HG03442 (cell line): ENCODE results near the gene HAUS8.

Experiments
- ATAC-seq: cut with Tn5 transposase; IDR thresholded peaks from one replicate; pipeline ENCODE4 v1.9.1; 2021; ENCODE audit warnings: mild to moderate bottlenecking, moderate library complexity; ENCODE audit not compliant: unreplicated experiment

HAUS8 gene

DNA sequence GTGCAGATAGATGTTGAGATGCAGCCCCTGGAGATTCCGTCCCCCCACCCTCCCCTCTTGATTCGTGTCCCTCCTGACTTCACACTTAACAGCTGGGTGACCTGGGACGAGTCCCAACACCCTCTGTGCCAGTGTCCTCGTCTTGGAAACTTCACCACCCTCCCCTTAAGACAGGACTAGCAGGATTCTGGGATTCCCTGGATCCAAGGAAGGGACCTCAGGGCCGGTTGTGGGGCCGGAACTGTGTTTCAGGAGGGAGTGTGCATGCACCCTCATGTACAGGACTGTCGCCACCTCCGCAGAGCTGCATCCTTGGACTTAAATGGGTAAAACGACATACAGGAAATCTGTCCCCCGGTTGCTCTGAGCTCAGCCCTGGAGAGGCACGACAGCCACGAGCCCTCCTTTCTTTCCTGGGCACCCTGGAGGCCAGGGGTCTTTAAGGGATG, 1.3 kb upstream of the HAUS8 start:
- ATAC-seq = no peak

GRCh38 chr19:17075864-17076542, 751 bp upstream of the HAUS8 start:
- ATAC-seq = no peak

GRCh38 chr19:17074634-17075034, 618 bp downstream of the HAUS8 start:
- no peak for ATAC-seq

DNA sequence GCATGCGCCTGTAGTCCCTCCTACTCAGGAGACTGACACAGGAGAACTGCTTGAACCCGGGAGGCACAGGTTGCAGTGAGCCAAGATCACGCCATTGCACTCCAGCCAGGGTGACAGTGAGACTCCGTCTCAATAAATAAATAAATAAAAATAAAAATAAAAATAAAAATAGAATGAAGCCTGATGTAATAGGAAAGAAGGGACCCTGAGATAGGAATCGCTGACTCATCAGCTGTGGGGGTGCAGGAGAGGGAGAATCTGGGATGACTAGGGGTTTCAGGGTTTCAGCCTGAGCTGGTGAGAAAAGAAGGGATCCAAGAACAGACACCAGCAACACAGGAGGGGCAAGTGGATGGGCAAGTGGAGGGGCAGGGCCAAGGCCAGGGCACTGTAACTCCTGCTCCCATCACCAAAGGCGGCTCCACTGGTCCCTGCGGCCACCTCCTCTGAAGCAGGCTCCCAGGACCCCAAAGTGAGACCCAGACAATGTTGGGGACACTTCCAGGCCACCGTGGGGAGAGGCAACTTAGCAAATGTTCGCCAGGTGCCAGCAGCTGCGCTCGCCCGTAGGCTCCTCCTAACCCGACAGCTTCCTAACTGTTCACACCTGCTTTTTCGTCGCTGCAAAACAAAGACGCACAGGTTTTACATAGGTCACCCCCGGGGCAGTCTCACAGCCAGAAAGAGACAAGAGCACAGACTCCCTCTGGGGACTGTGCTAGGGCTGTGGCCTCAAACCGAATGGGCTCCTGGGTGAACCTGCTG, 1.2 kb downstream of the HAUS8 start:
- ATAC-seq = no peak

GRCh38 chr19:17070912-17071311, 4.3 kb downstream of the HAUS8 start:
- no peak for ATAC-seq

DNA sequence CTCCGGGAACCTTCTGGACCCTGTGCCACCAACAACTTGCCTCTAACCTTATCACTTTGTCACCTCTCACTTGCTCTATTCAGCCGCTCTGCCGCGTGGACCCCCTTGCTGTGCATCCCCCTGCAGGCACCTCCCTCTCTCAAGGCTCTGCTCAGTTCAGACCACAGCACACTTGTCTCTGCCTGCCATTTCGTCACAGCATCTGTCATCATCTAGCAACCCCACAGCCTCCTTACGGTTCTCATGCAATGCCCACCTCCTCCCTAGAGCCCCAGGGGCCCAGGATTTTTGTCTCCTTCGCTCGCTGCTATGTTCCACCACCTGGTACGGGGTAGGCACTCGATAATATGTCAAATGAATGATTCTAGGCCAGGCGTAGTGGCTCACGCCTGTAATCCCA, 4.8 kb downstream of the HAUS8 start:
- no peak for ATAC-seq

DNA sequence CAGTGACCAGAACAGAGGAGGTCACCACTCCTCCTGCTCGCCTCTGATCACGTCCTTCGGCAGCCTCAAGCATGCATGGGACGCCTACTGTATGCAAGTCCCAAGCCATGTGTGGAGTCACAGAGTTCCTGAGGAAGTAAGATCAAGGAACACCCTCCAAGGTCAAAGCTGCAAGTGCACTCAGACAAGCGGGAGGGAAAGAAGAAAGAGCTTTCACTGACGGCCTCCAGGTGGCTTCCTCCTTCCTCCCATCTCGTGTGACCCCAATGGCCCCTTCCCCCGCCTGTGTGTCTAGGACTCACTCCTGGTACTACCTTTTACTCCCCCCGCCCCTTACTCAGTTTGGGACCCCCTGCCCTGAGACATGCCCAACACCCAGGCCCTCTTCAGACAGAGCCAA, 6.1 kb downstream of the HAUS8 start:
- ATAC-seq = no peak

DNA sequence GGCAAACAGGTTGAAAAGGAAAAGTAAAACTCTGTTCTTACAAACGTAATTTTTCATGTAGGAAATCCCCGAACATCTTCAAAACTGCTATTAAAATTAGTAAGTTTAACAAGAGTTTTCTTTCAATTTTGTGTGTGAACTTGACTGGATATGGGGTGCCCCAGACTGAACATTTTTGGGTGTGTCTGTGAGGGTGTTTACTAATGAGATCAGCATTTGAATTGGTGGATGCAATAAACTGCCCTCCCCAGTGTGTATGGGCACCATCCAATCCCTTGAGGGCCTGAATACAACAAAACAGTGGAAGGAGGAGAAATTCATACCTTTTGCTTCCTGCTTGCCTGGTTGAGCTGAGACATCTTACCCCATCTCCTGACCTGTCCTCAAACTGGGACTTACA, 11.8 kb downstream of the HAUS8 start:
- no peak for ATAC-seq

GRCh38 chr19:17061691-17062090, 13.6 kb downstream of the HAUS8 start:
- ATAC-seq = no peak

DNA sequence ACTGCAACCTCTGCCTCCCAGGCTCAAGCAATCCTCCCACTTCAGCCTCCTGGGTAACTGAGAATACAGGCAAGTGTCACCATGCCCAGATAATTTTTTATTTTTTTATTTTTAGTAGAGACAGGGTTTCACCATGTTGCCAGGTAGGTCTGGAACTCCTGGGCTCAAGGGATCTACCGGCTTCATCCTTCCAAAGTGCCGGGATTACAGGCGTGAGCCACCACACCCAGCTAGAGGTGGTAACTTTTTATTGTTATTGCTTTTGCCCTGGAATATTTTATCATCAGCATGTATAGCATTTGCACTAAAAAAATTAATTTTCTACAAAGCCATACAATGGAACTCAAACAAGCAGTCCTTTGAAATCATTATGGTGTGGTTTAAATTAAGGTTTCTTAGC, 14.0 kb downstream of the HAUS8 start:
- no peak for ATAC-seq

GRCh38 chr19:17060802-17061201, 14.4 kb downstream of the HAUS8 start:
- ATAC-seq = no peak

DNA sequence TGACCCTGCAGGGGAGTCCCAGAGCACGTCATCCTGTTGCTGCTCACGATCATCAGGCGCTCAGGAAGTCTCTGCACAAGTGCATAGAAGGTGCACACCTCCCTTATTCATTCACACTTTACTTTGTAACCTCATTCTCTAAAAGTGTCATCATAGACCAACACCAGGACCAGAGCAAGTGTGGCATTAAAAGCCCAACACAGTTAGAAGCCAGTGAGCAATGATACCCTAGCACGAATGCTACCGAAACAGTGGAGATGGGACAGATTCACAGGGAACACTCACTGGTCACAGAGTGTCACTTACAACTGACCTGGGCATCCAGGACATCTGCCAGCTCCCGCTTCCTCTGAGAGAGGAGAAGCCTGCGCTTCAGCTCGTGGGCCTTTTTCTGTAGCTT, 17.0 kb downstream of the HAUS8 start:
- no peak for ATAC-seq

GRCh38 chr19:17055636-17056035, 19.6 kb downstream of the HAUS8 start:
- no peak for ATAC-seq

DNA sequence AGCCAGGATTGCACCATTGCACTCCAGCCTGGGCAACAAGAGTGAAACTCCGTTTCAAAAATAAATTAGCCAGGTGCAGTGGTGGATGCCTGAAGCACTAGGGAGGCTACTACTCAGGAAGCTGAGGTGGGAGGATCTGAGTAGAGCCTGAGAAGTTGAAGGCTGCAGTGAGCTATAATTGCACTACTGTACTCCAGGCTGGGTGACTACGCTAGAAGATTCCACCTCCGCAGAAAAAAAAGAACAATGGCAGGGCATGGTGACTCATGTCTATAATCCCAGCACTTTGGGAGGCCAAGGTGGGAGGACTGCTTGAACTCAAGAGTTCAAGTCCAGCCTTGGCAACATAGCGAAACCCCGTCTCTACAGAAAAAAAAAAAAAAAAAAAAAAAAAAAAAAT, 20.5 kb downstream of the HAUS8 start:
- ATAC-seq = no peak

DNA sequence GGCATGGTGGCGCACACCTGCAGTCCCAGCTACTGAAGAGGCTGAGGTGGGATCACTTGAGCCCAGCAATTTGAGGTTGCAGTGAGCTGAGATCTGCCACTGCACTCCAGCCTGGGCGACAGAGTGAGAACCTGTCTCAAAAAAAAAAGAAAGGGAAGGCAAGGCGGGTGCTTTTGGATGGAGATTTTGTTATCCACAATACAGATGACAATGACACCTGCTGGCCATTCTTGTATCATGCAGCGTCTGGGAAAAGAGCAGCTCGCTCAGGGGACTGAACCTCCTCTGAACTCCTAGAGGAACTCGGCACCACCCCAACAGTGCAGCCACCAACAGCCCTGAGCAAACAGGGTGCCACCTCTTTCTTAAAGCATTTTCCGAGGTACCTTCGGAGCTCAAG, 22.8 kb downstream of the HAUS8 start:
- ATAC-seq = no peak

DNA sequence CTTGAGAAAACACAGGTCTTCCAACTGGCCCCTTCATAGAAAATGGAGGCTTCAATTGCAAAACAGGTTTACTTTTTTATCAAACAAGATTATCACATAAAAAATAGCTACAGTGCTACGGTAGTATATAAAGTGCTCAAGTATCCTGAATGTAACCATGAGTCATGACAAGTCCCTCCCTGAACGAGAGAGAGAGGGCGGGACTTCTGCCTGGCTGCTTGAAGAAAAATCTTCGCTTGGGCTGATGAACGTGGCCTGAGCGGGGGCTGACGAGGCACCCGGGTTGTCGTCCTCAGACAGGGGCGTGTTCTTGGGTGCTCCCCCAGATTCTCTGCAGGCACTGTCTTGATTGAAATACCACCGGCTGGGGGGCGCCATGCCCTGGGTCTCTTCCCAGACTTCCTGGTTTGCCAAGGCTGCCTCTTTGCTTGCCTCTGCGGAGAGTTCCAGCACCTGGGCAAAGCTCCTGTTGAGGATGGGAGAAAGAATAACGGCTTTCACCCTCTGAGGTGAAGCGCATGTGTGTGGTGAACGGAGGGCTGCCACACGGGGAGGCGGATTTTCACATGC, 25.5 kb downstream of the HAUS8 start:
- no peak for ATAC-seq

GRCh38 chr19:17048885-17049453, 26.3 kb downstream of the HAUS8 start:
- ATAC-seq = no peak

GRCh38 chr19:17045907-17046502, 29.2 kb downstream of the HAUS8 start:
- ATAC-seq = no peak

DNA sequence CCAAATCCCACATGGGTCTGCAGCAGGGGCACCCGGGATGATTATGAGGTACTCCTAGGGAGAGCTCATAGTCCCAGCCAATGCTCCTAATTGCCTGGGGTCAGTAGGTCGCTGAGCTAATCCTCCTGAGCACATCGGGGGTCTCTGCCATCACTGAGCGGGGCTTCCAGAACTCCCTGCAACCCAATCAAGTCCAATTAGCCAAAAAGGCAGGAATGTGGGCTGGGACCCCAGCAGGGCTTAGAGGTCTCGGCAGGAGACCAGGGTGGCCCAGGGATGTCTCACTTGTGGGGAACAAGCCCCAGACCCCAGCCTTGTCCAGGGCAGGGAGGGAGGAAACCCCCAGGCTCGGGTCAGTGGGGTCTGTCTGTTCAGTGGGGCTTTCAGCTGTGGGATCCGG, 31.5 kb downstream of the HAUS8 start:
- no peak for ATAC-seq

DNA sequence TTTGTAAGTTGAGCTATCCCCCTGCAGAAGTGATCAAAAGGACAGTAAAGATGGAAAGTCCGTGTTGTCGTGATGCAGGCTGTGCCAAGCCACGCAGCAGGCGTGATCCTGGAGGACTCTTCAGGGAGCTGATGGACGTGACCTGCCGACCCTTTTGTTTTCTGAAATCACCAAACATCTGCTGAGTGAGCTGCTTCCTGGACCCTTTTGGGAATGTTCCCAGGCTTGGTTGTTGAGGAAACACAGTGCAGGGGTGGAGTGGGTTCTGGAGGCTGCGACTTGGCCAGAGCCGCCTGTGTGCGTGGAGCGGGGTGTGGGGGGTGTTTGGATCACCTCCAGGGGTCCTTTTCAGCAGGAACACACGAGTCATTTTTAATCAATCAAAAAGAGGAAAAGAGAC, 33.3 kb downstream of the HAUS8 start:
- no peak for ATAC-seq

DNA sequence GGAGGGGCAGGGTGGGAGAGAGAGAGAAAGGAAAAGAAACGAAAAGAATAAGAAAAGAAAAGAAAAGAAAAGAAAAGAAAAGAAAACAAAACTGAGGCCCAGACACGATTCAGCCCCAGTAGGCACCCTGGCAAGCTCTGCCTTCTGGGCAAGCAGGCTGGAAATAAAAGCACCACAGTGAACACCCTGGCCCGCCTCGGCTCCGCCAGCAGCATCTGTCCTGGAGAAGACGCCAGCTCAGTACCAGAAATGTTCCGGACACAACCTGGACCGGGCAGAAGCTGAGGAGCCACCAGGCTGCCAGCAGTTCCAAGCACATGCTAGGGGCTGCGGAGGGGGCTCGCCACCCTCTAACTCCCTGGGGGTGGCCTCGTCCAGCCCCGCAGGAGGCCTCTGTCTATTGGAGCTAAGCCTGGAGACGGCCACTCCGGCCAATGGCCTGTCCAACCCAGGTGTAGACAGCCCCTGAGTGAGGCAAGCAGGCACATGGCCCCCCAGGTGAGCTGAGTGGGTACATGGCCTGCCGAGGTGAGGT, 37.2 kb downstream of the HAUS8 start:
- ATAC-seq = no peak
